ENCODE results near the gene ZNF716.
"Not testable (repeated sequence)": the region's sequence is repeated elsewhere in the genome, so short reads cannot be mapped to it uniquely, and the experiment has no call there.

ZNF716 gene

GRCh38 chr7:57449904-57450303, at the start of gene ZNF716:
Gene ZNF716 (plus strand): TSS chr7:57450177. CDS start chr7:57450289, 112 bp downstream.
- peak; percentile 84 to 92 for DNase-seq

GRCh38 chr7:57400531-57401155, 49.3 kb upstream of the ZNF716 start:
- DNase-seq = peak in 1 of 2 experiments; percentile 16

- DNase-seq = not testable (repeated sequence)
Observed at GRCh38 chr7:57403051-57403450, 46.9 kb upstream of the ZNF716 start.

GRCh38 chr7:57403601-57404342, 46.2 kb upstream of the ZNF716 start:
- peak; percentile 89 to 91 for DNase-seq

GRCh38 chr7:57404343-57404966, 45.5 kb upstream of the ZNF716 start:
- peak; percentile 95 to 98 for DNase-seq

- DNase-seq = peak in 1 of 2 experiments; percentile 42
Observed at GRCh38 chr7:57404967-57405421, 45.0 kb upstream of the ZNF716 start.

- DNase-seq = no peak
Observed at GRCh38 chr7:57407125-57407524, 42.9 kb upstream of the ZNF716 start.

GRCh38 chr7:57412168-57412567, 37.8 kb upstream of the ZNF716 start:
- DNase-seq = no peak

GRCh38 chr7:57412618-57413017, 37.4 kb upstream of the ZNF716 start:
- no peak for DNase-seq

GRCh38 chr7:57413529-57414398, 36.2 kb upstream of the ZNF716 start:
- DNase-seq = no peak

GRCh38 chr7:57414415-57414814, 35.6 kb upstream of the ZNF716 start:
- no peak for DNase-seq

GRCh38 chr7:57414852-57415251, 35.1 kb upstream of the ZNF716 start:
- DNase-seq = no peak

- DNase-seq = no peak
Observed at GRCh38 chr7:57415326-57415725, 34.7 kb upstream of the ZNF716 start.

GRCh38 chr7:57415730-57416129, 34.2 kb upstream of the ZNF716 start:
- DNase-seq = no peak

- no peak for DNase-seq
Observed at GRCh38 chr7:57416601-57417358, 33.2 kb upstream of the ZNF716 start.

- DNase-seq = no peak
Observed at GRCh38 chr7:57417736-57418135, 32.2 kb upstream of the ZNF716 start.

GRCh38 chr7:57423768-57424167, 26.2 kb upstream of the ZNF716 start:
- DNase-seq = no peak

GRCh38 chr7:57424515-57425238, 25.3 kb upstream of the ZNF716 start:
- no peak for DNase-seq

- DNase-seq = no peak
Observed at GRCh38 chr7:57425239-57425944, 24.6 kb upstream of the ZNF716 start.

- DNase-seq = no peak
Observed at GRCh38 chr7:57425969-57426628, 23.9 kb upstream of the ZNF716 start.
